Gastroesophageal sphincter (tissue), 4 donors: ENCODE data around the gene CEP104. TPM values are rescaled to one million over a fixed set of nuclear protein-coding genes. Genes with fewer than 3 reads are reported as not detected.

Source experiments
- ATAC-seq: fragments of 150-250 bp; one replicate; pipeline ENCODE4 v1.9.1; 2016; ENCODE audit warnings: mild to moderate bottlenecking, moderate library complexity
- H3K27ac ChIP-seq, 4 donors: fragments of 200-600 bp; sonication (generic) in 3 of 4; 1 replicate in 3 of 4; 2 replicates in 1 of 4; pipeline ENCODE4 v1.5.1; 2016 to 2019
- H3K27me3 ChIP-seq: fragments of 200-600 bp; sonication (generic); one replicate; pipeline ENCODE4 v1.5.1; 2019
- H3K36me3 ChIP-seq, 2 donors: fragments of 200-600 bp; sonication (generic); one replicate each; pipeline ENCODE4 v1.5.1; 2019; ENCODE audit warnings: control low read depth in 1 of 2
- H3K4me1 ChIP-seq, 3 donors: fragments of 200-600 bp; sonication (generic); 1 replicate in 2 of 3; 2 replicates in 1 of 3; pipeline ENCODE4 v1.5.1; 2016 to 2019; ENCODE audit warnings: control low read depth in 2 of 3
- H3K4me3 ChIP-seq, 2 donors: fragments of 200-600 bp; sonication (generic); one replicate each; pipeline ENCODE4 v1.5.1; 2019; ENCODE audit warnings: mild to moderate bottlenecking in 1 of 2, moderate library complexity in 1 of 2
- H3K9me3 ChIP-seq, 3 donors: fragments of 200-600 bp; sonication (generic); one replicate each; pipeline ENCODE4 v1.5.1; 2017 to 2019; ENCODE audit warnings: control low read depth in 2 of 3
- EP300 ChIP-seq: sonication (generic); formaldehyde crosslinking; IDR thresholded peaks from one replicate; pipeline ENCODE4 v1.6.1; 2017; ENCODE audit warnings: antibody characterized with exemption, mild to moderate bottlenecking
- POLR2A ChIP-seq, 2 donors: fragments of 450-650 bp; IDR thresholded peaks; one replicate each; pipeline ENCODE4 v1.6.1; 2017; ENCODE audit warnings: antibody characterized with exemption in 2 of 2, mild to moderate bottlenecking in 2 of 2, moderate library complexity in 1 of 2
- POLR2AphosphoS5 ChIP-seq: sonication (generic); formaldehyde crosslinking; IDR thresholded peaks from one replicate; pipeline ENCODE4 v1.6.1; 2017; ENCODE audit warnings: antibody characterized with exemption
- WGBS, 2 donors: methylation state at CpG; one replicate each; pipeline ENCODE4 v1.1.5; 2018; ENCODE audit warnings: low coverage in 1 of 2; 5-methylcytosine and 5-hydroxymethylcytosine counted together
- total RNA-seq, 4 donors: library from RNA; depleted of rRNA; stranded (reverse); fragments of >200 nt; gene quantifications; one replicate each; pipeline ENCODE4 v1.1.0, GENCODE V29; 2016
- TF ChIP-seq, protein P1 (sequence below), 4 experiments: fragments of 200-600 bp in 2 of 4; fragments of 450-650 bp in 2 of 4; sonication (generic) in 1 of 4; IDR thresholded peaks; one replicate each; pipeline ENCODE4 v1.5.1; 2017 to 2019; ENCODE audit warnings: antibody characterized with exemption in 4 of 4, mild to moderate bottlenecking in 2 of 4, moderate library complexity in 2 of 4

Gene CEP104
- total RNA-seq, 4 donors from 2014 or later, result 29.3 to 78.2 (median 41.8) TPM

GRCh38 chr1:3834701-3835100 is 22.3 kb downstream of the CEP104 start:
- H3K9me3 ChIP-seq, result peaks cover 0 to 10% (median 0%) of the 10 kb centered on the region in 3 donors
- no peaks in the 10 kb centered on the region for H3K4me1 ChIP-seq
- H3K4me3 ChIP-seq, result no peak overlapping the region
- H3K27me3 ChIP-seq, result no peaks in the 10 kb centered on the region
- TF ChIP-seq, protein P1, sequence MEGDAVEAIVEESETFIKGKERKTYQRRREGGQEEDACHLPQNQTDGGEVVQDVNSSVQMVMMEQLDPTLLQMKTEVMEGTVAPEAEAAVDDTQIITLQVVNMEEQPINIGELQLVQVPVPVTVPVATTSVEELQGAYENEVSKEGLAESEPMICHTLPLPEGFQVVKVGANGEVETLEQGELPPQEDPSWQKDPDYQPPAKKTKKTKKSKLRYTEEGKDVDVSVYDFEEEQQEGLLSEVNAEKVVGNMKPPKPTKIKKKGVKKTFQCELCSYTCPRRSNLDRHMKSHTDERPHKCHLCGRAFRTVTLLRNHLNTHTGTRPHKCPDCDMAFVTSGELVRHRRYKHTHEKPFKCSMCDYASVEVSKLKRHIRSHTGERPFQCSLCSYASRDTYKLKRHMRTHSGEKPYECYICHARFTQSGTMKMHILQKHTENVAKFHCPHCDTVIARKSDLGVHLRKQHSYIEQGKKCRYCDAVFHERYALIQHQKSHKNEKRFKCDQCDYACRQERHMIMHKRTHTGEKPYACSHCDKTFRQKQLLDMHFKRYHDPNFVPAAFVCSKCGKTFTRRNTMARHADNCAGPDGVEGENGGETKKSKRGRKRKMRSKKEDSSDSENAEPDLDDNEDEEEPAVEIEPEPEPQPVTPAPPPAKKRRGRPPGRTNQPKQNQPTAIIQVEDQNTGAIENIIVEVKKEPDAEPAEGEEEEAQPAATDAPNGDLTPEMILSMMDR (IDR thresholded peaks at IDR 0.05), result no peak
- TF ChIP-seq POLR2AphosphoS5 (no peak), POLR2A (IDR thresholded peaks at IDR 0.05) (no peak), EP300 (no peak)
- H3K27ac ChIP-seq, result no peak overlapping the region
- peaks cover 2 to 99% of the 10 kb centered on the region in 2 donors for H3K36me3 ChIP-seq
- WGBS, 2 donors, result 90 to 92% methylated on average over 7 of the region's 10 CpGs
- ATAC-seq, result no peak

DNA sequence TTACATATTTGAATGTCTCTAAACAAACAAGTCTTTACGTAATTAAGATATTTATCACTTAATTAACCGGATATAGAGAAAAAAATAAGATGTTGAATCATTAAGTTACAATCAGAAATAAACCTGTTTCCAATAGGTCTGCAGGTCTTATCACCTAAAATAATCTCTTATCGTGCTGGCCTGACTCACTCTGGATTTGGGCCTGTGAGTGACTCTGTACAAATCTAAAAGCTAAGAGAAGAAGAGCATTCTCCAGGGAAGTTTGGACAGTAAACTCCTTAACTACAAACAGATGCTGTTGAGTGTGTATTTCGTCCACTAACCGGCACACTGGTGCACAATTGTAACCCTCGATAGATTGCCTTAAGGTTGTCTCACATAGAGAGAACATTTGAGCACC is 25.3 kb downstream of the CEP104 start:
- no peak for TF ChIP-seq POLR2AphosphoS5
- no peak for TF ChIP-seq POLR2A (IDR thresholded peaks at IDR 0.05)
- H3K27me3 ChIP-seq, result no peaks in the 10 kb centered on the region
- peaks cover 2 to 99% of the 10 kb centered on the region in 2 donors for H3K36me3 ChIP-seq
- ATAC-seq, result no peak
- H3K27ac ChIP-seq, result no peak overlapping the region
- no peaks in the 10 kb centered on the region for H3K4me1 ChIP-seq
- 66 to 73% methylated on average over 6 of the region's 6 CpGs for WGBS, 2 donors
- no peak overlapping the region for H3K4me3 ChIP-seq
- H3K9me3 ChIP-seq, result no peaks in the 10 kb centered on the region

DNA sequence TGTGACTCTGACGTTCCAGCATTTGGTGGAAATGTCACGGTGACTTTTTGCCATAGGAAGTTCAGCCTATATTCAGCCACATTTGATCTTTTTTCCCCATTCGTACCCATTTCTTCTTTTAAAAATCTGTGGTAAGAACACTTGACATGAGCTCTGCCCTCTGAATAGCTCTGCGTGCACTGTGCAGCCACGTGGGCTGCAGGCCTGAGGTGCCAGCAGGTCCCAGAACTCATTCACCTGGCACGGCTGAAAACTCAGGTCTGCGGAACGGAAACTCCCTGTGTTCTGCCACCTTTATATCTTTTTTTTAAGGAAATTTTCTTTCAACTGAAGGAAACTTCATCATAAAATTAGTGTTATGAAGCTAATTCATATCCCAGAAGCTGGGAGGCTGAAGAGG is 28.6 kb downstream of the CEP104 start:
- H3K36me3 ChIP-seq, result peaks cover 2 to 99% of the 10 kb centered on the region in 2 donors
- ATAC-seq, result no peak
- no peaks in the 10 kb centered on the region for H3K27me3 ChIP-seq
- no peaks in the 10 kb centered on the region for H3K9me3 ChIP-seq
- 91 to 94% methylated on average over 5 to 8 of the region's 8 CpGs for WGBS, 2 donors
- no peaks in the 10 kb centered on the region for H3K4me1 ChIP-seq
- H3K27ac ChIP-seq, result no peak overlapping the region
- TF ChIP-seq, protein P1 (IDR thresholded peaks at IDR 0.05), result no peak
- TF ChIP-seq POLR2AphosphoS5, result no peak
- TF ChIP-seq EP300, result no peak
- TF ChIP-seq POLR2A (IDR thresholded peaks at IDR 0.05), result no peak
- H3K4me3 ChIP-seq, result no peak overlapping the region

- Histone ChIP-seq H3K27ac (no peak overlapping the region), H3K27me3 (no peaks in the 10 kb centered on the region), H3K9me3 (no peaks in the 10 kb centered on the region), H3K4me3 (no peak overlapping the region), H3K4me1 (no peaks in the 10 kb centered on the region), H3K36me3 (peaks cover 2 to 100% of the 10 kb centered on the region in 2 donors)
- TF ChIP-seq EP300, result no peak
- TF ChIP-seq POLR2AphosphoS5, result no peak
- TF ChIP-seq, protein P1 (IDR thresholded peaks at IDR 0.05), result no peak
- no peak for TF ChIP-seq POLR2A (IDR thresholded peaks at IDR 0.05)
- 91% methylated on average over 4 of the region's 14 CpGs; no CpG with 5 or more reads in 1 of the 2 donors for WGBS, 2 donors
- ATAC-seq, result no peak
Measured at GRCh38 chr1:3827813-3828307, 29.2 kb downstream of the CEP104 start.

- Histone ChIP-seq H3K27me3 (no peaks in the 10 kb centered on the region), H3K27ac (no peak overlapping the region), H3K4me3 (no peak overlapping the region), H3K4me1 (no peaks in the 10 kb centered on the region), H3K9me3 (no peaks in the 10 kb centered on the region), H3K36me3 (peaks cover 0 to 100% of the 10 kb centered on the region in 2 donors)
- TF ChIP-seq, protein P1 (IDR thresholded peaks at IDR 0.05), result no peak
- no peak for TF ChIP-seq POLR2AphosphoS5
- TF ChIP-seq EP300, result no peak
- TF ChIP-seq POLR2A (IDR thresholded peaks at IDR 0.05), result no peak
- no peak for ATAC-seq
- 70 to 85% methylated on average over 2 to 15 of the region's 15 CpGs for WGBS, 2 donors
Measured at GRCh38 chr1:3825356-3825755, 31.7 kb downstream of the CEP104 start.
